Measurements from ENCODE around the gene ALG8. TPM values are rescaled to one million over a fixed set of nuclear protein-coding genes. Genes with fewer than 3 reads are reported as not detected.
"Not testable (repeated sequence)": the region's sequence is repeated elsewhere in the genome, so short reads cannot be mapped to it uniquely, and the experiment has no call there.

The ALG8 gene
- total RNA-seq, 1 donor from 2014 or later: 117 TPM

DNA sequence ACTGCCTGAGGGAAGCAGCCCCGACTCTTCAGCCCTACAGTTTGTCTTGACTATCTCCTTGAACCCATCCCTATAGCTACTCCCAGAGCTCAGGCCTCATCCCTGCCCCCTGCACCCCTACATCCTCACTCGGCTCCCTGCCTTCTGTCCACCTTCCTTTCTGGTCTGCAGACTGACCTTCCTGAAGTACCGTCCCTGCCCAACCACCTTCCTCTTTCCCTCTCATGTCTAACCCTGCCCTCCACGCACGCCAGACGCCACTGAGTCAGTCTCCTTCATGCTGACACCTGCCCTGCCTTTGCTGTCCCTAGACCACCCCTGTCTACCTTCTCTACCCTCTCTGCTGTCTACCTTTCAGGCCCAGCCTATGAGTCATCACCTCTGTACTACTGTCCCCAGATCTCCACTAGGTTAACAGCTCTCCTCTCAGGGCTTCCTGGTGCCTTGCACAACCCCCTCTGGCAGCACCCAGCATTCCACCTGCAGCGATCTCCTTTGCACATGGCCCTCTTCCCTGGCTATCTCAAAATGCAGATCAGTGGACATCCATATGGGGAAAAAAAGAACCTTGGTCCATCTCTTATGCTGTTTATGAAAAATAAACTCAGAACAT is 40.1 kb upstream of the ALG8 start:
- H3K79me2 ChIP-seq (ENCODE audit: low read depth): no peaks in the 10 kb centered on the region
- no peaks in the 10 kb centered on the region for H4K20me1 ChIP-seq (ENCODE audit: low read depth)
- H3K9ac ChIP-seq: no peak overlapping the region
- no peak overlapping the region for H3K27ac Mint-ChIP-seq
- peaks cover 6% of the 10 kb centered on the region for H3K4me1 ChIP-seq
- peaks cover 2% of the 10 kb centered on the region for H3K36me3 Mint-ChIP-seq
- no peaks in the 10 kb centered on the region for H3K4me1 Mint-ChIP-seq
- no peak overlapping the region for H3K4me2 ChIP-seq
- no peaks in the 10 kb centered on the region for H3K36me3 ChIP-seq
- no peak overlapping the region for H3K4me3 Mint-ChIP-seq
- TF ChIP-seq, protein P1, sequence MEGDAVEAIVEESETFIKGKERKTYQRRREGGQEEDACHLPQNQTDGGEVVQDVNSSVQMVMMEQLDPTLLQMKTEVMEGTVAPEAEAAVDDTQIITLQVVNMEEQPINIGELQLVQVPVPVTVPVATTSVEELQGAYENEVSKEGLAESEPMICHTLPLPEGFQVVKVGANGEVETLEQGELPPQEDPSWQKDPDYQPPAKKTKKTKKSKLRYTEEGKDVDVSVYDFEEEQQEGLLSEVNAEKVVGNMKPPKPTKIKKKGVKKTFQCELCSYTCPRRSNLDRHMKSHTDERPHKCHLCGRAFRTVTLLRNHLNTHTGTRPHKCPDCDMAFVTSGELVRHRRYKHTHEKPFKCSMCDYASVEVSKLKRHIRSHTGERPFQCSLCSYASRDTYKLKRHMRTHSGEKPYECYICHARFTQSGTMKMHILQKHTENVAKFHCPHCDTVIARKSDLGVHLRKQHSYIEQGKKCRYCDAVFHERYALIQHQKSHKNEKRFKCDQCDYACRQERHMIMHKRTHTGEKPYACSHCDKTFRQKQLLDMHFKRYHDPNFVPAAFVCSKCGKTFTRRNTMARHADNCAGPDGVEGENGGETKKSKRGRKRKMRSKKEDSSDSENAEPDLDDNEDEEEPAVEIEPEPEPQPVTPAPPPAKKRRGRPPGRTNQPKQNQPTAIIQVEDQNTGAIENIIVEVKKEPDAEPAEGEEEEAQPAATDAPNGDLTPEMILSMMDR (IDR thresholded peaks at IDR 0.05): no peak
- TF ChIP-seq EZH2phosphoT487 (IDR thresholded peaks at IDR 0.05): no peak
- TF ChIP-seq EZH2 (IDR thresholded peaks at IDR 0.05): no peak
- no peaks in the 10 kb centered on the region for H3F3A ChIP-seq (ENCODE audit: low read depth)
- H3K9me3 Mint-ChIP-seq: no peaks in the 10 kb centered on the region
- no peaks in the 10 kb centered on the region for H3K27me3 ChIP-seq
- no peaks in the 10 kb centered on the region for H3K9me3 ChIP-seq (ENCODE audit: low read depth)
- no peak overlapping the region for H3K4me3 ChIP-seq
- H3K27ac ChIP-seq: no peak overlapping the region
- peaks cover 4% of the 10 kb centered on the region for H3K27me3 Mint-ChIP-seq (ENCODE audit: insufficient read depth, low read depth)
- DNase-seq (ENCODE audit: low spot score): no peak
- H2AFZ ChIP-seq (replicated peaks): no peak overlapping the region

DNA sequence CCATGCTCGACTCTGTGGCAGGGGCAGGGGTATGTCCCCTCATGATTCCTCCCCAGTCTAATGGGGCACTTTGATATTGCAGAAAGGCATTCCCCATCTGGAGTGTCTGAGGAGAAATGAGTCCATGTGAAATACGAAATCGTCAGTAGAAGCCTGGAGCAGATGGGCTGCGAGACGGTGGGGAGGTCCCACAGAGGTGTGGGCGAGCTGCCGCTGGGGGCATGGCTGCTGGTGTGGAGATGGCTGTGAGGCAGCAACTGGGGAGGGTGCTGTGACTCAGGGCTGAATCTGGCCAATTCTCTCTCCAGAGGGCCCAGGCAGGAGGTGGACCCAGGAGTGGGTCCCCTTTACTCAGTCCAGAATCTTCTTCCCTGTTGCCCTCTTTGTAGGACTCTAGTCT is 37.8 kb upstream of the ALG8 start:
- DNase-seq (ENCODE audit: low spot score): no peak
- Histone ChIP-seq H3F3A (ENCODE audit: low read depth) (no peaks in the 10 kb centered on the region), H3K9ac (no peak overlapping the region), H3K36me3 (no peaks in the 10 kb centered on the region), H2AFZ (replicated peaks) (no peak overlapping the region), H3K9me3 (ENCODE audit: low read depth) (no peaks in the 10 kb centered on the region), H4K20me1 (ENCODE audit: low read depth) (no peaks in the 10 kb centered on the region), H3K4me1 (peaks cover 6% of the 10 kb centered on the region), H3K4me3 (no peak overlapping the region), H3K4me2 (no peak overlapping the region), H3K27me3 (no peaks in the 10 kb centered on the region), H3K79me2 (ENCODE audit: low read depth) (no peaks in the 10 kb centered on the region), H3K27ac (no peak overlapping the region)
- Mint-ChIP-seq H3K4me3 (no peak overlapping the region), H3K27me3 (ENCODE audit: insufficient read depth, low read depth) (peaks cover 5% of the 10 kb centered on the region), H3K27ac (no peak overlapping the region), H3K36me3 (peaks cover 10% of the 10 kb centered on the region), H3K9me3 (no peaks in the 10 kb centered on the region), H3K4me1 (no peaks in the 10 kb centered on the region)
- TF ChIP-seq, protein P1 (IDR thresholded peaks at IDR 0.05): no peak
- TF ChIP-seq EZH2 (IDR thresholded peaks at IDR 0.05) (no peak), EZH2phosphoT487 (IDR thresholded peaks at IDR 0.05) (no peak)

DNA sequence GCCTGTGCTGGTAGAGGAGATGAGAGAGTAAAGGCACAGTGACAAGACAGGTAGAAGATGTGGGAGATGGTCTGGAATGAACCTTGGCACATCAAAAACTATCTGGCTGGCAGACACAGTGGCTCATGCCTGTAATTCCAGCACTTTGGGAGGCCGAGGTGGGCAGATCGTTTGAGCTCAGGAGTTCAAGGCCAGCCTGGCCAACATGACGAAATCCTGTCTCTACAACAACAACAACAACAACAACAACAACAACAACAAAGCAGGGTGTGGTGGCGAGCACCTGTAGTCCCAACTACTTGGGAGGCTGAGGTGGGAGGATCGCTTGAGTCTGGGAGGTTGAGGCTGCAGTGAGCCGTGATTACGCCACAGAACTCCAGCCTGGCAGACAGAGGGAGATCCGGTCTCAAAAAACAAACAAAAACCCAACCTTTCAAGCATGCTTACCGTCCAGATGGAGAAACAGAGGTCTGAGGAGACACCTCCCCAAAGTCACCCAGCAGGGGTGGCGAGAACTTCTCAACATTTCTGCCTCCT is 37.2 kb upstream of the ALG8 start:
- no peak overlapping the region for H3K27ac Mint-ChIP-seq
- H3K27ac ChIP-seq: no peak overlapping the region

GRCh38 chr11:78175862-78176261 is 36.4 kb upstream of the ALG8 start:
- H3K36me3 ChIP-seq; H3K27me3 ChIP-seq; H3K9ac ChIP-seq; H3K4me3 ChIP-seq; H3K9me3 Mint-ChIP-seq; H3K27ac ChIP-seq; H3K79me2 ChIP-seq (ENCODE audit: low read depth); H3K4me1 ChIP-seq; H3K4me3 Mint-ChIP-seq; H2AFZ ChIP-seq (replicated peaks); H3K27ac Mint-ChIP-seq; DNase-seq (ENCODE audit: low spot score); H3K36me3 Mint-ChIP-seq; H3K4me1 Mint-ChIP-seq; H3K4me2 ChIP-seq; H3K9me3 ChIP-seq (ENCODE audit: low read depth); H3F3A ChIP-seq (ENCODE audit: low read depth); H3K27me3 Mint-ChIP-seq (ENCODE audit: insufficient read depth, low read depth); H4K20me1 ChIP-seq (ENCODE audit: low read depth): not testable (repeated sequence)

More for the DNA sequence above, 37.2 kb upstream of the ALG8 start:
- TF ChIP-seq, protein P1 (IDR thresholded peaks at IDR 0.05): no peak
- TF ChIP-seq EZH2 (IDR thresholded peaks at IDR 0.05): no peak
- TF ChIP-seq EZH2phosphoT487 (IDR thresholded peaks at IDR 0.05): no peak
- H3K9me3 ChIP-seq (ENCODE audit: low read depth): no peaks in the 10 kb centered on the region
- no peak overlapping the region for H3K4me2 ChIP-seq
- no peaks in the 10 kb centered on the region for H3K27me3 ChIP-seq
- Mint-ChIP-seq H3K9me3 (no peaks in the 10 kb centered on the region), H3K27me3 (ENCODE audit: insufficient read depth, low read depth) (peaks cover 5% of the 10 kb centered on the region), H3K4me3 (no peak overlapping the region), H3K36me3 (peaks cover 10% of the 10 kb centered on the region), H3K4me1 (no peaks in the 10 kb centered on the region)
- H3K4me3 ChIP-seq: no peak overlapping the region
- peaks cover 6% of the 10 kb centered on the region for H3K4me1 ChIP-seq
- H3K79me2 ChIP-seq (ENCODE audit: low read depth): no peaks in the 10 kb centered on the region
- no peak overlapping the region for H2AFZ ChIP-seq (replicated peaks)
- no peaks in the 10 kb centered on the region for H3K36me3 ChIP-seq
- H4K20me1 ChIP-seq (ENCODE audit: low read depth): no peaks in the 10 kb centered on the region
- DNase-seq (ENCODE audit: low spot score): no peak
- H3F3A ChIP-seq (ENCODE audit: low read depth): no peaks in the 10 kb centered on the region
- H3K9ac ChIP-seq: no peak overlapping the region
